Thyroid gland (tissue), 4 donors: Measurements from ENCODE around the gene FNDC3B. TPM values are rescaled to one million over a fixed set of nuclear protein-coding genes. Genes with fewer than 3 reads are reported as not detected.

Source experiments
- DNase-seq, 2 donors: peaks; one replicate each; pipeline ENCODE4 v3.0.0-alpha.2; 2019
- H3K27ac ChIP-seq, 3 donors: fragments of 200-600 bp; sonication (generic); 1 replicate in 2 of 3; 2 replicates in 1 of 3; pipeline ENCODE4 v1.5.1; 2016 to 2019; ENCODE audit warnings: mild to moderate bottlenecking in 1 of 3, moderate library complexity in 1 of 3
- H3K27me3 ChIP-seq: fragments of 200-600 bp; sonication (generic); one replicate; pipeline ENCODE4 v1.5.1; 2019
- H3K36me3 ChIP-seq, 2 donors: fragments of 200-600 bp; sonication (generic); one replicate each; pipeline ENCODE4 v1.5.1; 2016 to 2019
- H3K4me1 ChIP-seq, 2 donors: fragments of 200-600 bp; sonication (generic); one replicate each; pipeline ENCODE4 v1.5.1; 2017 to 2019
- H3K4me3 ChIP-seq, 3 donors: fragments of 200-600 bp; sonication (generic); replicated peaks in 1 of 3; 1 replicate in 2 of 3; 2 replicates in 1 of 3; pipeline ENCODE4 v1.5.1; 2016; ENCODE audit warnings: mild to moderate bottlenecking in 1 of 3
- H3K9me3 ChIP-seq: fragments of 200-600 bp; sonication (generic); one replicate; pipeline ENCODE4 v1.5.1; 2017
- POLR2A ChIP-seq, 2 donors: fragments of 450-650 bp; IDR thresholded peaks; one replicate each; pipeline ENCODE4 v1.6.1; 2017; ENCODE audit warnings: antibody characterized with exemption in 2 of 2, mild to moderate bottlenecking in 2 of 2, moderate library complexity in 1 of 2
- WGBS, 2 donors: methylation state at CpG; one replicate each; pipeline ENCODE4 v1.1.5; 2017; 5-methylcytosine and 5-hydroxymethylcytosine counted together
- intact Hi-C: fragments of 100-400 bp; cut with DNase I; formaldehyde crosslinking; loops from one replicate; pipeline ENCODE4 v1.15.1; 2023
- total RNA-seq, 4 donors: library from RNA; depleted of rRNA; stranded (reverse); fragments of >200 nt; gene quantifications; one replicate each; pipeline ENCODE4 v1.2.3, GENCODE V29; 2016
- TF ChIP-seq, protein P1 (sequence below), 6 experiments: fragments of 200-600 bp in 3 of 6; fragments of 450-650 bp in 3 of 6; sonication (generic) in 3 of 6; IDR thresholded peaks; one replicate each; pipeline ENCODE4 v1.5.1; 2016 to 2019; ENCODE audit warnings: antibody characterized with exemption in 6 of 6, mild to moderate bottlenecking in 2 of 6, inconsistent platforms in 1 of 6, moderate library complexity in 1 of 6

The FNDC3B gene
- total RNA-seq, 4 donors from 2014 or later: 118 to 172 (median 146) TPM

DNA sequence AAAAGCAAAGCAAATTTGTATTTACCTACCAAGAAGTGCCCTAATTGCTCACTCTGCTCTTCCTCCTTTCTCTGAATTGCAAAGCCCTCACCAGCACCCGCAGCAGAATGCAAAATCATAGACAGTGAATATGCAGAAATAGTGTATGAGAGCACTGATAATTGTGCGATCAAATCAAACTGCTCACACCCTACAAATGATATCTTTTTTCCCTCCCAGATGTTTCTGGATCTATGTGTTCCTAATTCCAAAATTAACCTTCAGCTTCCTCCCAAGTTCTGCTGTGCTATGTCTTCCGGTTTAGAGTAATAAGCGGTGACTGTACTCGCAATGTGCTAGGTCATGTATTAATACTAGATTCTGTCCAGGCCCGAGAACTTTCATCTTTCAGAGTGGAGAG is 405.4 kb downstream of the FNDC3B start:
- no peak overlapping the region for H3K4me3 ChIP-seq
- 83 to 88% methylated on average over 6 of the region's 6 CpGs for WGBS, 2 donors
- intact Hi-C loops: no loop called here
- peaks cover 15% of the 10 kb centered on the region for H3K27me3 ChIP-seq
- no peaks in the 10 kb centered on the region for H3K9me3 ChIP-seq
- H3K27ac ChIP-seq: no peak overlapping the region
- H3K4me1 ChIP-seq: peaks cover 0 to 8% of the 10 kb centered on the region in 2 donors
- DNase-seq: no peak
- no peaks in the 10 kb centered on the region for H3K36me3 ChIP-seq
- no peak for TF ChIP-seq POLR2A (IDR thresholded peaks at IDR 0.05)
- TF ChIP-seq, protein P1, sequence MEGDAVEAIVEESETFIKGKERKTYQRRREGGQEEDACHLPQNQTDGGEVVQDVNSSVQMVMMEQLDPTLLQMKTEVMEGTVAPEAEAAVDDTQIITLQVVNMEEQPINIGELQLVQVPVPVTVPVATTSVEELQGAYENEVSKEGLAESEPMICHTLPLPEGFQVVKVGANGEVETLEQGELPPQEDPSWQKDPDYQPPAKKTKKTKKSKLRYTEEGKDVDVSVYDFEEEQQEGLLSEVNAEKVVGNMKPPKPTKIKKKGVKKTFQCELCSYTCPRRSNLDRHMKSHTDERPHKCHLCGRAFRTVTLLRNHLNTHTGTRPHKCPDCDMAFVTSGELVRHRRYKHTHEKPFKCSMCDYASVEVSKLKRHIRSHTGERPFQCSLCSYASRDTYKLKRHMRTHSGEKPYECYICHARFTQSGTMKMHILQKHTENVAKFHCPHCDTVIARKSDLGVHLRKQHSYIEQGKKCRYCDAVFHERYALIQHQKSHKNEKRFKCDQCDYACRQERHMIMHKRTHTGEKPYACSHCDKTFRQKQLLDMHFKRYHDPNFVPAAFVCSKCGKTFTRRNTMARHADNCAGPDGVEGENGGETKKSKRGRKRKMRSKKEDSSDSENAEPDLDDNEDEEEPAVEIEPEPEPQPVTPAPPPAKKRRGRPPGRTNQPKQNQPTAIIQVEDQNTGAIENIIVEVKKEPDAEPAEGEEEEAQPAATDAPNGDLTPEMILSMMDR (IDR thresholded peaks at IDR 0.05): no peak

DNA sequence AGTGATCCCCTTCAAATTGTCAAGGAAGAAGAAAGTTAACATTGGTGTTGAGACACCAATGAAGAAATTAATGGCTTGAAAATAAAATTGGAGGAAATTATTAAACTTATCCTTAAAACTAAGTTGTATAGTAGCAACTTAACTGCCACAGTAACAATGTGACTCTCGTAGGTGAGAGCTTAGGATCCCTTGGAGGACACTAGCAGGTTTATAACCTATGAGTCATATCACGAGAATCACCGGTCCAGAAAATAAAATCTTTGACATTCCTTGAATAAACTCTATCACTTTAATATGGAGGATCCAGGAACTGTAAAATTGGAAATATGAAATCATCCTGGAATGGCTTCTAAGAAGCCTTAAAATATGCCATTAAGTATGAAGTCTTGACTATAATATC is 406.8 kb downstream of the FNDC3B start:
- H3K27ac ChIP-seq: no peak overlapping the region
- WGBS, 2 donors: 83 to 84% methylated on average over 3 of the region's 3 CpGs
- peaks cover 15% of the 10 kb centered on the region for H3K27me3 ChIP-seq
- H3K4me1 ChIP-seq: peaks cover 0 to 11% of the 10 kb centered on the region in 2 donors
- H3K4me3 ChIP-seq: no peak overlapping the region
- TF ChIP-seq, protein P1 (IDR thresholded peaks at IDR 0.05): no peak
- TF ChIP-seq POLR2A (IDR thresholded peaks at IDR 0.05): no peak
- intact Hi-C loops: no loop called here
- no peaks in the 10 kb centered on the region for H3K9me3 ChIP-seq
- H3K36me3 ChIP-seq: no peaks in the 10 kb centered on the region
- no peak for DNase-seq

DNA sequence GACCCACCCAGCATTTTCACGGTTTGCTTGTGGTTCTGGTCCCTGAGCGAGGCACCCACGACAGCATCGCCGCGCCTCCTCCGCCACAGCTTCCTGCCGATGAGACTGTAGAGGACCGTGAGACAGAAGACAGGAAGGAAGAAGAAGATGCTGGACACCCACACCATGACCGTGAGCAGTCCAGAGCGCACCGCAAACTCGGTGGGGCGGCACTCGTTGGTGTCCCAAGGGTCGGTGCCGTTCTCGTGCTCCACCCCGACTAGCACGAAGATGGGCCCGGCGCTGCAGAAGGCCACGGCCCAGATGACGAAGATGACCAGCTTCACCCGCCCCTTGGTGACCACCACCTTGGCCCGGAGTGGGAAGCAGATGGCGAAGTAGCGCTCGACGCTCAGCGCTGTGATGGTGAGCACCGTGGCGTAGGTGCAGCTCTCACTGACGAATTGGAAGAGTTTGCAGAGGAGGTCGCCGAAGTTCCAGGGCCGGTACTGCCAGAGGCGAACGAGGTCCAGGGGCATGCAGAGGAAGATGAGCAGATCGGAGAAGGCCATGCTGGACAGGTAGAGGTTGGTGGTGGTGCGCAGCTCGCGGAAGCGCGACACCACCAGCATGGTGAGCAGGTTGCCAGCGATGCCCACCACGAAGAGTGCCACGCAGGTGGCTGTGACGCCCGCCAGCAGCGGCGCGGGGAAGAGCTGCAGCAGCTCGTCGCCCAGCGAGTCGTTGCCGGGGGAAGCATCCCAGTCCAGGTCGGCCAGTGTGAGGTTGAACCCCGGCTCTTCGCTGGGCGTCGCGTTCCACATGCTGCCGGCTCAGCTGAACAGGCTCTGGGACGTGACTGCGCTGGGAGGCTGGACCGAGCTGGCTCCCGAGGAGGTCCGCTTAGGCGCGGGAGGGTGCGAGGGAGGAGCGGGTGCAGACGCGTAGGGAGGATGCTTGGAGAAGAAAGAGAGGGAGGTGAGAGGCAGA is 408.5 kb downstream of the FNDC3B start, which contains the start of gene GHSR:
Gene GHSR (minus strand): TSS at position 846 of the 969 bp plus-strand sequence. CDS start 43 bp downstream, at position 803.
- intact Hi-C loops: no loop called here
- DNase-seq: no peak

DNA sequence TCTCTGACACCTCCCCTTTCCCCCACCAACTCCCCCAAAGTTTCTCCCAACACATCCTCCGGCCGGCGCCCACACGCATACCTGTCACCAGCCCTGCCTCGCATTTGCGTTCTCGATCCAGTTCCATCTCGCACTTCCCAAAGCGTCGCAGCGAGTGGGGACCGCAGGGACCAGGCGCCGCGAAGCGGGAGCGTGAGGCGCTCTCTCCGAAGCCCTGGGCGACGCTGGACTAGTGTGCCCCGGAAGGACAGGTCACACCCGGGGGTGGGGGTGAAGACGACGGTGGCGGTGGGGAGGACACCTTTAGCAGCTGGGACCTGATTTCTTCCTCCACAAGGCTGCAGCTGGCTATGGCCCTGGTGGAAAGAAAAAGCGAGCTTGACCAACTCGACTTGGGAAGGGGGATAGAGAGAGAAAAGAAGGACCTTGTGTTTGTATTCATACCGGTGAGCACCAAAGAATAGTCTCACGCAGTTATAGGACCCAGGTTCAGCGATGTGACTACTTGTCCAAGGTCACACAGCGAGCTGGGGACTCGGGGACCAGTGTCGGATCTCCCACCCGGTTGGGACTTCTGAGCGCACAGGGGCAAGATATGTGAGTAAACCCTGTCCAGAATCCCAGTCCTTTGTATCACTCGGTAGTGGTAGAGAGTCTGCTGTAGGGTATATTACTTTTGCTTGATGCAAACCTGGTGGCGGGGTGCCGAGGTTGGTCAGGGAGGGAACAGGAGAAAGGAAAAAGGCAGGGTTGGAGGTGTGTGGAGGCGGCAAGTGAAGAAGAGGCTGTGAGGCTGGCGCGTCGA is 409.5 kb downstream of the FNDC3B start:
- TF ChIP-seq, protein P1 (IDR thresholded peaks at IDR 0.05): no peak
- TF ChIP-seq POLR2A (IDR thresholded peaks at IDR 0.05): no peak
- Histone ChIP-seq H3K4me1 (peaks cover 0 to 11% of the 10 kb centered on the region in 2 donors), H3K4me3 (no peak overlapping the region), H3K36me3 (no peaks in the 10 kb centered on the region), H3K9me3 (no peaks in the 10 kb centered on the region), H3K27me3 (peaks cover 15% of the 10 kb centered on the region), H3K27ac (no peak overlapping the region)
- DNase-seq: no peak
- WGBS, 2 donors: 7 to 9% methylated on average over 30 to 39 of the region's 43 CpGs
- intact Hi-C loops: no loop called here

More for the DNA sequence above, 408.5 kb downstream of the FNDC3B start, which contains the start of gene GHSR:
- WGBS, 2 donors: 8 to 11% methylated on average over 53 to 64 of the region's 76 CpGs
- Histone ChIP-seq H3K4me3 (no peak within 1 kb of the TSS), H3K36me3 (no peaks in the 10 kb centered on the region), H3K4me1 (peaks cover 0 to 11% of the 10 kb centered on the region in 2 donors), H3K9me3 (no peaks in the 10 kb centered on the region), H3K27me3 (peaks cover 15% of the 10 kb centered on the region), H3K27ac (no peak within 1 kb of the TSS)
- TF ChIP-seq, protein P1 (IDR thresholded peaks at IDR 0.05): no peak
- no peak for TF ChIP-seq POLR2A (IDR thresholded peaks at IDR 0.05)
